SH-SY5Y (cell line): ENCODE results near the gene CROCC2.

Experiments
- GATA2 ChIP-seq: IDR thresholded peaks from 2 replicates; pipeline ENCODE4 v1.6.1; 2011; ENCODE audit warnings: mild to moderate bottlenecking, low read depth, low read length
- GATA3 ChIP-seq: IDR thresholded peaks from 2 replicates; pipeline ENCODE4 v1.6.1; 2011; ENCODE audit warnings: low read depth, mild to moderate bottlenecking, low read length, moderate library complexity

Gene CROCC2

DNA sequence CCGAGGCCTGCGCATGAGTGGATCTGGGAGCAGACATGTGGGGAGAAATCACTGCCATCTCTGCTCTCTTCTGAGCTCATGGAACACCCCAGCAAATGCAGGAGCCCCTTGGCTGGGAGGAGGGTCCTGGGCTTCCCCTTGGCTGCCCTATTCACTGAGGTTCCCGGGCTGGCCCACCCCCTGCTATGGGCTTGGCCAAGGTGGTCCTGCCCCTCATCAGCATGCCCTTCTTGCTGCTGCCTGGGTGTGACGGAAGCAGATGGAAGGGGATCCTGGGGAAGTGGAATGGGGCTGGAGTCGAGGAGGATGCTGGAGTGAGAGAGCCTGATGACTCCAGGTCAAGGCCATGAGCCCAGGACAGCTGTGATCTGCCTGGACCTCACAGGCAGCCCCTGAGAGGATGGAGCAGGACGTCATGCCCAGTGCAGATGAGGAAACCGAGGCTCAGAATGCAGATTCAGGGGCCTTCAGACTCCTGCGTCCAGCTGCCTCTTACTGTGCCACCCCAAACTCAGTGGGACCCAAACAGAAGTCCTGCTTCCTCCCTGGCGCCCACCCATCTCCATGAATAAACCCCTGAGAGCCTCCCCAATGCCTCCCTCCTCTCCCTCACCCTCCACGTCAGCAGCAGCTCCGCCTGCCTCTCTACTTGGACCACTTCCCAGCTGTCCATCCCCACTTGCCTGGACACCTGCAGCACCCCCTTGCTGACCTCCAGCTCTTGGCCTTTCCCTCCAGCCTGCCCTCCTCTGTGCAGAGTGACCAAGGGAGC is 96.3 kb downstream of the CROCC2 start:
- TF ChIP-seq GATA2, result no peak
- no peak for TF ChIP-seq GATA3

DNA sequence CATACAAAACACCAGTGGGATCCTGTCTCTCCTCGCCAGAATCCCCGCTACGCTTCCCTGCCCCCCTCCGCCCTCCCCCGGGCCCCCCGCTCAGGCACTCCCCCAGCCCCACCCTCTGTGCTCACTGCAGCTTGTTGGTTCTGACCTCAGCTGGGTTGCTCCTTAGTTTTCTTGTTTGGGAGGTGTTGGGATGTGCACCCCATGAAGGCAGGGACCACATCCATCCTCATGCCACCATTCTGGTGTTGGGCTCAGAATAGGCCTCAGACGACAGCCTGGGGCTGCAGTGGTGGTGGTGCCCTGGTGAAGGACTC is 96.9 kb downstream of the CROCC2 start:
- no peak for TF ChIP-seq GATA2
- no peak for TF ChIP-seq GATA3

DNA sequence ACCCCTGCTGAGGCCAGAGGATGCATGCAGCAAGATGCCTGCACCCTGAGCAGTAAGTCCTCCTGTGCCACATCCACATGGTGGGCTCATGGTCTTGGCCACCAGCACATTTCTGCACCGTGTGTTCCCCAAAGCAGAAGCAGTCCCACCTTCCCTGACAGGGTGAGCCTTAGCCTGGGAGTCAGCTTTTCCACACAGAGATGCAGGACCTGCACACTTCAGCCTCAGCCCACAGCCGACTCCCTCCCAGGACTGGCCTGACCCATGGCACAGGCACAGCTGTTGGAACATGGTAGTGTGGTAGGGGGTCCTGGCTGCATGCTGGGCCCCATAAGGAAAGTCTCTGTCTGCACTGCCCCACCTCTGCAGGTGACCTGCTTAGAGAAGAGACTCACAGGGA is 97.2 kb downstream of the CROCC2 start:
- TF ChIP-seq GATA3 (no peak), GATA2 (no peak)

DNA sequence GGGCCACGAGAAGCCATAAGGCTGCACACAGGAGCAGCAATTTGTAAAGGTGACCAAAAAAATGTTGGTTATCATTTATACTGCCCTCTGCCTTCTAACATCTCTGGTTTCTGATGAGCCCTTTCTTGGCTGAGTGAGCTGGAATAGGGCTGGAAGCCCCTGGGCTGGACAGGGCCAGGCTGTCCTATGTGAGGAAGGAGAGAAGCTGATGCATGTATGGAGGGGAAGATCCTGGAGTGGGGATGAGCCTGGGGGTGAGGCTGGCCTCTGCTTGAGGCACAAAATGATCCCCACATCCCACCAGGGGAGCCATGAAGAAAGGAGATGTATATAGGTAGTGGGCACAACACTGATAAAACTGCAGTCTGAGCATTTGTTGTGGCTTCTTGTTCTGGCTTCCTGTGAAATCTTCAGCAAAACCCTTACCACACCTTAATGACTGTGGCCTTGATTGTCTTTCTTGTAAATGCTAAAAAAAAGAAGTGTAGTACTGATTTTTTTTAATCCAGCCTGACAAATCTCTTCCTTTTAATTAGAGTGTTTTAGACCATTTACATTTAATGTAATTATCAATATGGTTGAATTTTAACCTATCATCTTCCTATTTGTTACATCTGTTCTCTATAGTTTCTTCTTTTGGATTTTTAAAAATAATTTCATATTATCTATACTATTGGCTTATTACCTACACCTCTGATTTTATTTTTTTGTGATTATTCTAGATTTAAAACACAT is 97.9 kb downstream of the CROCC2 start:
- TF ChIP-seq GATA3, result no peak
- no peak for TF ChIP-seq GATA2

DNA sequence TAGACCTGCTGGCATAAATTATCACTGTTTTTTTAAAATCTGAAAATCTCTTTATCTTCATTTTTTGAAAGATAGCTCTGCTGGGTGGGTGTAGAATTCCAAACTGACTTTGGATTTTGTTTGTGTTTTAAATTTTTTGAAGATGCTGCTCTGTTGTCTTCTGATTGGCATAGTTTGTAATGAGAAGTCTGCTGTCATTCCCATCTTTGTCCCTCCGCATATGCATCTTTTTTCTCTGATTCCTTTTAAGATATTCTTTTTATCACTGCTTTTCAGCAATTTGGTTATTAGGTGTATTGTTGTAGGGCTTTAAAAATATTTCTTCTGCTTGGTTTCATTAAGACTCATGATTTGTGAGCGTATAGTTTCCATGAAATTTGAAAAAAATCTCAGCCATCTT is 99.4 kb downstream of the CROCC2 start:
- TF ChIP-seq GATA3, result no peak
- no peak for TF ChIP-seq GATA2

DNA sequence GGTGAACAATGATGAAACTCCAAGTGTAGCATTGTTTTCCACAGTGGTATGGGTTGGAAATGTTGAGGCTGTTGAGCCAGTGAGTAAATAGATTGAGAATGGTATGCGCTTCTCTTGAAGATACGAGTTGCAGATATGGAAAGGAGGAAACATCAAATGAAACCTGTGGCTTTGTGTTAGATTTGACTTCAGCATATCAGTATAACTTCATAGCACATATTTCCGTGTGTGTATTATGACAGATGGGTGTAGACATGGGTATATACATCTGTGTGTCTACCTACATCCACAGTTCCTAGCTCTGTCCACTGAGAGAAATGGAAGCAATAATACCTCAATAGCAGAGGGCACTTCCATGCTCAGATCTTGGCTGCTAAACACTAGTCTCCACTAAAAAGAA is 100.3 kb downstream of the CROCC2 start:
- TF ChIP-seq GATA2, result no peak
- no peak for TF ChIP-seq GATA3

DNA sequence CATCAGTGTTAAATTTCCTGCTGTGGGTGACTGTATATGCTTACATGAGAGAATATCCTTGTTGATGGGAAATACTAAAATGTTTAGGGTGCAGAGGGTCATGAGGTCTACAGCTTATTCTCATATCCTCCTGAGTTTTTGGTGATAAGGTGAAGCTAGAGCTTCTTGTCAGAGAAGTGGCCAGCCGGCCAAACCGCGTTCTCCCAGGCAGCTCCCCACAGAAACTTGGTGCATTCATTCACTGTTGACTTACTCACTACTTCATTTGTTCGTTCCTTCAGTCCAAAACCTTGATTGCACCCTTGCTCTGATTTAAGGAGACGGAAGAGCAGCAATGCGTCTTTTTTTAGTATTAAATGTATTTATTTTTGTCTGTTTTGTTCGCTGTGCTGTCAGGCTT is 101.0 kb downstream of the CROCC2 start:
- TF ChIP-seq GATA3, result no peak
- no peak for TF ChIP-seq GATA2

DNA sequence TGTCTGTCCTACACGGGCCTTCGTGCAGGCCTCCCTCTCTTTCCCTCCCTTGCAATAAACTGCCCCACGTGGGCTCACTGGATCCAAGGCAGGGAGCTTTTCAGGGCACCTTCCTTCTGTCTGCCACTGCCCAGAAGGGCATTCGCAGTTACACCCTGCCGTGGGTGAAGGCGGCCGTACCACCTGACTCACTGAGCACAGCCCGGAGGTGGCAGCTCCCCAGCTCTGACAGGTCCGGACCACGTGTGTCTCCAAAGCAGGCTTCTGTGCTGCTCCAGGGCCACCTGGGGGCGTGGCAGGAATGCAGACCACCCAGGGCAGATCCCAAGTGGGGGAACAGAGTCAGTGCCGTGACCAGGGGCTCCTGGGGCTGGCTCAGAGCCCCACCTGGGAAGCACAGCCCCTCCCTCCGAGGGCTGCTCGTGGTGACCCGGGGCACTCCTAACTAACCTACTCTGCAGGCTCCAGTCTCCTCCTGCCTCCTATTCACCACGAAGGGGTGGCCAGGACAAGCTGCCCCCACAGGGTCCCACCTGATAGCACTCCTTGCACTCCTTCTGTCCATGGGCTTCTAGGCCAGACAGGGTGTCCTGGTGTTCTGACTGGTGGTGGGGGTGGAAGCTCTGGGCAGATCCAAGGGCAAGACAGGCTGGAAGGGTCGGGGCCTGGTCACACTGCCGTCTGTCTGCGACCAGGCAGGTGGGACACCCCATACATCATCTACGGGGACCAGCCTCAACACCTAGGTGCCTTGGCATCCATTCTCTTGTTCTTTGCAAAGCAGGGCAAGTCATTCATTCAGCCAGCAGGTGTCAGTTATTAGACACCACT is 102.0 kb downstream of the CROCC2 start:
- TF ChIP-seq GATA3, result no peak
- no peak for TF ChIP-seq GATA2

DNA sequence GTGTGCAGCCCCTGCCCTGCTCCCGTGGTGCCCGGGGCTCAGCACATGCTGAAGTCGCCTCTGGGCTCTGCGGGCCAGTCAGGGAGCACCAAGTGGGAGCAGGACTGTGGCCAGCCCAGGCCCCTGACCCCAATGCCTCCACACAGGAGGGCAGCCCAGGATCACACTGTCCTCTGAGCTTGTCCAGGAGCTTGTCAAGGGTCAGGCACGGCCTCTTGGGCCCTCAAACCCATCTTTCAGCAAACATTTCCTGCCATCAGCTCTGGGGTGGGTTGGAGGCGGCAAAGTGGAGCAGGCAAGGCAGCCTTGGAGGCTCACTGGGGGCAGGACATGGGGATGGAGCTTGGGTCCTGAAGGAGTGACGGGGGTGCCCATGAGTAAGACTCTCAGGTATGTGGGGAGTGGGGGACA is 102.6 kb downstream of the CROCC2 start:
- no peak for TF ChIP-seq GATA3
- no peak for TF ChIP-seq GATA2

DNA sequence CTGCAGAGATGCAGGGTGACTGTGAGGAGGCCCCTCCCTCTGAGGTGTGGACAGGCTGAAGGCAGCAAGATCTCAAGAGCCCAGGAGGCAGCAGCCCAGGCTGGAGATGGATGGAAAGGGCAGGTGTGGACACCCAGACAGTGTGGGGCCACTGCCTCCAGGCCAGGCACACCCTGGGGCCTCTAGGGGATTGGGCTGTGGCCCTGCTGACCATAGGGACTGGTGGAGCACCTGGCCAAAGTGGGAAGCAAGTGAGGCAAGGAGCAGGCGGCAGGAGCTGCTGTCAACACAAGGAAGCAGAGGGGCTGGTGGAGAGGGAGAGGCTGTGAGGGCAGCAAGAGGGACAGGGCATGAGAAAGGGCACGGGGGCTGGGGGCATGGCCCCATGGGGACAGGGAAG is 103.1 kb downstream of the CROCC2 start:
- TF ChIP-seq GATA2 (no peak), GATA3 (no peak)

DNA sequence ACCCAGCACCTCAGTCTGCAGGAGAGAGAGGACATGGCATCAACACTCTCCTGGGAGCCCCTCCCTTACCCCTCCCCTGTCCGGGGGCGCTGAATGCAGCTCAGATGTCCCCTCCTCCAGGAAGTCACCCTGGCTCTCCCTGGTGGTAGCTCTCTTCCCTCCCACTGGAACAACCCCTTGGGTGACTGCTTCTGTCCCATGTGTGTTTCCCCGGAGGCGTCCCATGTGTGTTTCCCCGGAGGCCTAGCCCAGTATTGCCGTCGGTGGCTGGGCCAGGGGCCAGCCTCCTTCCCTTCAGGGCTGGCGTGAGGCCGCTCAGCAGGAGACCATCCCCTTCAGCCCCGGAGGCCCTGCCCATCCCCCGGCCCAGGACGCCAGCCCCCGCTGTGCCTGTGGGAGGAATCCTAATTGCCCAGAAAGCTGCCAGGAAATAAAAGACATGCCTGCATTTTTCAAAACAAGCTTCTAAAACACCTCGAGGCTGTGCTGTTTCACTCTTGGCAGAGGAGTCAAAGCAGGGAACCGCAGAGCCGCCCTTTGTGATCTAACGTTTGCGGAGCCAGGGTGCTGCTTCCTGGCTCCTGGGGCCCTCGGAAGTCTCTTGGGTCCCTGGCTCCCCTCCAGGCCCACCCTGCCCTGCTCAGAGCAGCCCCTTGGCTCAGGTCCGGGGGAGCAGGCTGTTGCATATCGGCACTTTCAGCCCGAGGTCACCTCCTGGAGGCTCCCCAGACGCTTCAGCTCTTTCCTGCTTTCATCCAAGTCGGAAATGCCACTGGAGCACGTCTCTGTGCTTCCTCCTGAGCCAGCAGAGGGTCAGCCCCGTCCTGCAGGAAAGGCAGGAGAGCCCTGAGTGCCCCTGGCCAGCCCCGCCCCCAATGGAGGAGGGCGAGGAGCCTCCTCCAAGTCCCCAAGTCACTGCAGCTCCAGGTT is 103.7 kb downstream of the CROCC2 start:
- TF ChIP-seq GATA2, result no peak
- TF ChIP-seq GATA3, result no peak

DNA sequence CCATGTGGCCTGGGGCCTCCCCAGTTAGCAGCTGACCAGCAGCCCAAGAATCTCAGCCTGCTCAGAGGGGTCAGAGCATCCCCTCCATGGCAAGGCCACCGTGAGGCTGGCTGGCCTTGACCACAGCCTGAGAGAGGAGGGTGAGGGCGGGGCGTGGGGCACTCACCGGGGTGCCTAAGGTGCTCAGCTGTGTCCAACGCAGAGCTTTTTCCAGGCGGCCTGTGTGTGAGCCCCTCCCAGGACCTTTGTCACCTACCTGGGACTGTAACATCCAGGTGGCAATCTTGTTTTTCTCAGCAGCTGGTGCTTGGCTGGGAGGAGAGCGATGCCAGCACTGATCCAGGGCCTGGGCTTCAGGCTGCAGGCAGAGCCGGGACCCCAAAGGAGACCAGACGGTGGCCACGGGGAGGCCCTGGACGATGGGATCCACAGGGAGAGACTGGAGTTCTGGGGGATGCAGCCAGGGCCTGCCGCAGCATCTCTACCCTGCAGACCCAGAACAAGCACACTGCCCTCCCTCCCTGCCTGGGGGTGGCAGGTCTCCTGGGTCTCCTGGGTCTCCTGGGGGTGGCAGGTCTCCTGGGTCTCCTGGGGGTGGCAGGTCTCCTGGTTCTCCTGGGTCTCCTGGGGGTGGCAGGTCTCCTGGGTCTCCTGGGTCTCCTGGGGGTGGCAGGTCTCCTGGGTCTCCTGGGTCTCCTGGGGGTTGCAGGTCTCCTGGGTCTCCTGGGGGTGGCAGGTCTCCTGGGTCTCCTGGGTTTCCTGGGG is 104.6 kb downstream of the CROCC2 start:
- TF ChIP-seq GATA2, result no peak
- TF ChIP-seq GATA3, result no peak

DNA sequence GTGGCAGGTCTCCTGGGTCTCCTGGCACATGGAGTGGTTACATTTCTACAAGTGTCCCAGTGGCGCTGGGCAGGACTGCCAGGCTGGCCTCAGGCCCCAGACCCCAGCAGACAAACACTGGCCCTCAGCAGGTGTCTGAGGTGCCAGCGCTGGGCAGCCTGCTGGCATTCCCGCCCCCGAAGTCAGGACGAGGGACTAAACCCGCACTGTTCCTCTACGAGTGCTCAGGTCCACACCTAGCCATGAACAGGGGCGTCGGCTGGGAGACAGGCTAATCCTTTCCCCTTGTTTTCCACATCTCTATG is 105.1 kb downstream of the CROCC2 start:
- TF ChIP-seq GATA3 (no peak), GATA2 (no peak)
